GM21447 (cell line): Measurements from ENCODE around the gene PTGER3.
"Not testable (repeated sequence)": the region's sequence is repeated elsewhere in the genome, so short reads cannot be mapped to it uniquely, and the experiment has no call there.

Experiments used
- ATAC-seq: cut with Tn5 transposase; IDR thresholded peaks from one replicate; pipeline ENCODE4 v1.9.1; 2021; ENCODE audit not compliant: unreplicated experiment

The PTGER3 gene

DNA sequence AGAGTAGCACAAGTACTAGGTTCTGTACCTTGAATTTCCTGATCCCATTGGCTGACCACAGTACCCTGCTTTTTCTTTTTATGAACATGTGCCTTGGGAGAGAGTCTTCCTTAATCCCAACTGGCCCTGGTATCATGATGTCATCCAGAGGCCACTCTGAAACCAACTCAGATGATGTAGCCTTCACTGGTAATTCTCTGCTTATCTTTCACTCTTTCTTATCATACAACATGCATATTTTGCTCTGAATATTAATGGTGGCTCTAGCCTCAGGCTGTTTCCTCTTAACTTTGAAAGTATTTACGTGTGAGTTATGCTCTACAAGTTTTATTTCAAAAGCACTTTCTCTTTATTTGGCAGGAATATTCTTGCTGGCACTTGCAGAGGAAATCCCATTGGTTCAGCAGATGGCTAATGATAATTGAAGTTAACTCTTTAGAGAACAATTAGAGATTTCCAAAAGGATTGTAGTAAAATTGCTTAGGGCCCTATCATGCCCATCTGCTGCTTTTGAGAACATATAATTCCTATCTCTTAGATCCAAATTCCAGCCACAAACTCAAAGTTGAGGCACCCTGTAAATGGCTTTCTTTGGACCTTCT is 86.1 kb downstream of the PTGER3 start:
- ATAC-seq = no peak

DNA sequence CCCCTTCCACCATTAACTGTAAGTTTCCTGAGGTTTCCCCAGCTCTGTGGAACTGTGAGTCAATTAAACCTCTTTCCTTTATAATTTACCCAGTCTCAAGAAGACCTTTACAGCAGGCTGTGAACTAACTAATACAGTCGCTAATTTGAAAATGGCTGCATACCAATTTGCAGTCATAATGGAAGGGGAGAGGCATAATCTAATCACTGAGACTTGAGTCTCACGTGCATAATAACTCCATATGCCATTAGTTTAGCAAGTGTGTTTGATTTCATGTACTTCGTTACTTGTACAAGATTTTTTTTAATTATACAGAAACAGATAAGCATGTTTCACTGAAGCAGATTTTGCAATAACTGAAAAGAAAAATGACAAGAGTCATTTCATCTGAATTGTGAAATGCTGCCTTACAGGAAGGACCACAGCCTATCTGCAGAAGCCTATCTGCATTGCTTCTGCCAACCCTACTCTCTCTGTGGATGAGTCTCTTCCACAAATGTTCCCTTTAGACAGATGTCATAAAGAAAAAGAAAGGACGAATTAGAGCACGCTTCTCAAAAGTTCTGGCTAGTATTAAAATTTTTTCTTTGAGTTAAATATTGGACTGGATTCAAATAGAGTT is 99.1 kb downstream of the PTGER3 start:
- ATAC-seq = no peak

DNA sequence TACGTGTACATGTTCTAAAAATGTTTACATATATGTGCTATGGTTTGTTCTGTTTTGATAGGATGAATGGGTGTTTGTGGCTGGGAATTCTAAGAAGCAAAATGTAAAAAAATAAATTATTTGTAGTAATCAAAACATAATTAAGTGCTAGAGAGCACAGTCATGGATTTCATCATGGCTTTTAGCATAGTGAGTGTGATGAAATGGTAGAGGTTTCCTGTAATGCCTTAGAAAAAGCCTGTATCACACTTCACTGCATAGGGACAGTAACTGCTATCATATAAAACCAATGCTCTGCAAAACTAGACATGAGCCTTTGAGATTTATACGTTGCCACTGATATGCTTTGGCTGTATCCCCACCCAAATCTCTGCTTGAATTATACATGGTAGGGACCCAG is 99.8 kb downstream of the PTGER3 start:
- no peak for ATAC-seq

DNA sequence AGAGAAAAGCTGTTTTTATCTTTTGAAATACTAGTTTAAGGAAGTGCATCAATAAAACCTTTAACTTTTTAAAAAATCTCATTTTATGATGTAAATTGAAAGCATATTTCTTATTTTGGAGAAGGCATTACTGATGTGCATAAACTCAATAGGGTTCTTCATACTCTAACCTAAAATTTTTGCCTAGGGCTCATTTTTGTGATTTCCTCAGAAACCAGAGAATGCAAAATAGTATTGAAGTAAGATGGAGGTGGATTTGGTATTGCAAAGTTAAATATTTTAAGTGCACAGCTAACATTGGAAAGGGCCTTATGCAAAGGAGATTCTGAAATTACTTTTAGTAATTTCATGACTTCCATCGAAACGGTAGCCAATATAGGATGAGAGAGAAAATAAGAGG is 101.9 kb downstream of the PTGER3 start:
- no peak for ATAC-seq

DNA sequence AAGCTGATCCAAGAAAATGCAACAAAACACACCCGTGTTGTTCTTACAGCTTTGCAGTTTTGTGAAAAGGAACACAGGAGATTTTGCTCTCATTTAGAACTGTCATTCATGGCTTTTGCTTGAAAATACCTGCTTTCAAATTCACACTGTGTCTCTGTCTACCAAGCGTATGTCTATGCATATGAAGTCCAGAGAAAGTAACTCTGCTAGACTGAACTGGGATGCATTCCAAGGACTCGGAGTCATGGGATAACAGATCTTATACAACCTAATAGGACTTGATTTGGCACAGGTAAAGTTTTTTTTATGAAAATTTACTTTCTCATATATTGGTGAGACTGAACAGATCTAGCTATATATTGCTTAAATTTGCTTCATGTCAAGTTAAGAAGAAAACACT is 102.4 kb downstream of the PTGER3 start:
- no peak for ATAC-seq

DNA sequence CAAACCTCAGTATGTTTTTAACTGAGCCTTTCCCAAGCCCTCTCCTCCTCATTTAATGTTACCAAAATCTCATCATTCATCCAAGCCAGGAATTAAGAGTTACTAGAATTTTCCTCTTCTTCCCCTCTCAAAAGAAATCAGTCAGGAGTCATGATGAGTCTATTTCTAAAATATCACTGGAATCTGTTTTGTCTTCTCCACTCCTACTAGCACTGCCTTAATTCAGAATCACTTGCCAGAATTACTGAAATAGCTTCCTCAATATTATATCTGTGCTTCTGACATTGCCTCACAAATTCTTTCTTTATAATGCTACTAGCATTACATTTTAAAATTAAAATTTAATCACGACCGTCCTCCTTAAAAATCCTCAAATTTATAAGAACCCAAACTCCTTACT is 106.1 kb downstream of the PTGER3 start:
- ATAC-seq = no peak

DNA sequence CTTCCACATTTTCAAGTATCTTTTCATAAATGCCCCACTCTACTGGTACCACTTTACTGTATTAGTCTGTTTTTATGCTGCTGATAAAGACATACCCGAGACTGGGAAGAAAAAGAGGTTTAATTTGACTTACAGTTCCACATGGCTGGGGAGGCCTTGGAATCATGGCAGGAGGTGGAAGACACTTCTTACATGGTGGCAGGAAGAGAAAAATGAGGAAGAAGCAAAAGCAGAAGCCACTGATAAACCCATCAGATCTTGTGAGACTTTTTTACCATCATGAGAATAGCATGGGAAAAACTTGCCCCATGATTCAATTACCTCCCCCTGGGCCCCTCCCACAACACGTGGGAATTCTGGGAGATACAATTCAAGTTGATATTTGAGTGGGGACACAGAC is 107.2 kb downstream of the PTGER3 start:
- ATAC-seq = not testable (repeated sequence)

DNA sequence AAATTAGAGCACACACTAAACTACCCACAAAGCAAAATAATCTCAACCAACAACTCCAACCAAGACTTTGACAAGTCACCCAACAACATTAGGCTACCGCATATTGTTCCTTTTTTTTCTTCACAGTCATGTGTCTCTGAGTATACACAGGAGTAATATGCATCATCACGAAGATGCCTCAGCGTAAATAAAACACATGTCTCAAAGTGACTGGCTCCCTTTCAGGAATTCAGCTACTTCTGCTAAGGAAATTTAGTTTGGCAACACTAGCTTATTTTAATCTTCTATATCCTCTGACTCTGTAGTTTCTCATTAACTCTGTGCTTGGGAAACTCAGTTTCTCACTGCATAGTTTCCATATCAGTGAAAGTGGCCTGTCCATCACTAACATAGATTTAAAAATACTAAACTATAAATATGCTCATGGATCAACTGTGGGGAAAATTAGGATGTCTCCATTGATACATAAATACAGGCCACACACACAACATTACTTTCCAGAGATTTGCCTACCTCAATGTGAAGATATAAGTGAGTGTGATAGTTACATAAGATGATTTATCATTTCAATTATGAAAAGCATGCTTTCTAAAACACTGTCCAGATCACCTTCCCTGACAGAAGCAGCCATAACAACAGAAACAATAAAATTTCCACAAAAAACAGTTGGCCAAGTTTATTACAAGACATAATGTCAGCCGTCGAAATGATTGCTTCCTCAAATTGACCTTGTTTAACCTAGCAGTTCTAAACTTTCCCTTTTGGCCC is 113.2 kb downstream of the PTGER3 start:
- ATAC-seq = no peak

DNA sequence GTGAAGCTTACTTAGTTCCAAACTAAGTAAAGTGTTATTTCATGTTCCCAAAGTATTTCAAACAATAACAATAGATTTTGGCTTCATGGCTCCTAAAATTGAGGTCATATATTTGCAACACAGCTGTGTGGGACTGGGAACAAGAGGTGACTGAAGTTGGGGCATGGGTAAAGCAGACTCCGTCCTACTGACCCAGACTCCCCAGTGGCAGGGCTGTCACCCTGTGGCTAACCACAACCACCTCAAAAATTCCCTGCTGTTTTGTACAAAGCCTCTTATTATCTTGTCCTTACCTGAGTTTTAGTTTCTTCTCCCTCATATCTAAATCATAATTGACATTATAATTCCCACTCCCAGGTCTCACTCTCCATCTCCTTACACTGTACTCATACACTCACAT is 117.6 kb downstream of the PTGER3 start:
- no peak for ATAC-seq

DNA sequence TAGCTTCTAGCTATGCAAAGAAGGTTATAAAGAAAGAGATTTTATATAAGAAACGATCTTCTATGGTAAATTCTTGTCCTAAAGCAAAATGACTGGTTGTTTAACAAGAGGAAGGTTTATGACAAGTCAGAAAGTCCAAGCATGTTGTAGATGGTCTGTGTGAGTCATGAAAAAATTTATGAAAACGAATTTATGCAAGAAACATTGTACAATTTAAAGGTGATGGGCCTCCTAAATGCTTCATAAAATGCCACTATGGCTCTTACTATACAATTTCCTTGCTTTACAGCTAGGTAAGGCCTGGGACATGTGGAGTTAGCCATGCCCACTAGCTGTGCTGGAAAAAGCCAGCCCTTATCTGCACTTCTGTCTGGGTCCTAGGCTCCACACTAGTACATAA is 125.4 kb downstream of the PTGER3 start:
- no peak for ATAC-seq
